GM18873 (cell line): ENCODE measurements around the gene CD3G.
"Not testable (repeated sequence)": the region's sequence is repeated elsewhere in the genome, so short reads cannot be mapped to it uniquely, and the experiment has no call there.

Experiments
- ATAC-seq: cut with Tn5 transposase; IDR thresholded peaks from one replicate; pipeline ENCODE4 v1.9.1; 2021; ENCODE audit warnings: mild to moderate bottlenecking, moderate library complexity, moderate number of reproducible peaks; ENCODE audit not compliant: unreplicated experiment, low FRiP score

Gene CD3G

DNA sequence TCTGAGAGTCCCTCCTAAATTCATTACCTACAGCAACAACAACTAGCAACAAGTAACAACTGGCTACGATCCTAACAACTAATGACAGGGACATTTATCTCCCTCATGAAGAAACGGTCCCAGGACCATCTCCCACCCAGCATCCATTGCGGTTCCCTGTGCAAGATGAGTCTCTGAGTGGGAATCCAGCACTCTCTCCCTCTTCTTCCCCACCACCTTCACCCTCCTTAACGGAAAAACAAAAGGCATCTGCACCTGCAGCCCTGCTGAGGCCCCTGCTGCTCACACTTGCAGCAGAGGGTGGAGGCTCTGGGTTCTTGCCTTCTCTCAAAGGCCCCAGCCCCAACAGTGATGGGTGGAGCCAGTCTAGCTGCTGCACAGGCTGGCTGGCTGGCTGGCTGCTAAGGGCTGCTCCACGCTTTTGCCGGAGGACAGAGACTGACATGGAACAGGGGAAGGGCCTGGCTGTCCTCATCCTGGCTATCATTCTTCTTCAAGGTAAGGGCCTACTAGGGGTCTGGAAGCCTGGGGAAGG, at the start of gene CD3G:
Gene CD3G (plus strand): TSS at position 364 of the 535 bp plus-strand sequence. CDS start 80 bp downstream, at position 444.
- ATAC-seq, result no peak

GRCh38 chr11:118295199-118295598, 48.9 kb upstream of the CD3G start:
- no peak for ATAC-seq

GRCh38 chr11:118295815-118296454, 48.2 kb upstream of the CD3G start:
- no peak for ATAC-seq

GRCh38 chr11:118301600-118302195, 42.4 kb upstream of the CD3G start:
- no peak for ATAC-seq

GRCh38 chr11:118304227-118304567, 39.9 kb upstream of the CD3G start:
- no peak for ATAC-seq

DNA sequence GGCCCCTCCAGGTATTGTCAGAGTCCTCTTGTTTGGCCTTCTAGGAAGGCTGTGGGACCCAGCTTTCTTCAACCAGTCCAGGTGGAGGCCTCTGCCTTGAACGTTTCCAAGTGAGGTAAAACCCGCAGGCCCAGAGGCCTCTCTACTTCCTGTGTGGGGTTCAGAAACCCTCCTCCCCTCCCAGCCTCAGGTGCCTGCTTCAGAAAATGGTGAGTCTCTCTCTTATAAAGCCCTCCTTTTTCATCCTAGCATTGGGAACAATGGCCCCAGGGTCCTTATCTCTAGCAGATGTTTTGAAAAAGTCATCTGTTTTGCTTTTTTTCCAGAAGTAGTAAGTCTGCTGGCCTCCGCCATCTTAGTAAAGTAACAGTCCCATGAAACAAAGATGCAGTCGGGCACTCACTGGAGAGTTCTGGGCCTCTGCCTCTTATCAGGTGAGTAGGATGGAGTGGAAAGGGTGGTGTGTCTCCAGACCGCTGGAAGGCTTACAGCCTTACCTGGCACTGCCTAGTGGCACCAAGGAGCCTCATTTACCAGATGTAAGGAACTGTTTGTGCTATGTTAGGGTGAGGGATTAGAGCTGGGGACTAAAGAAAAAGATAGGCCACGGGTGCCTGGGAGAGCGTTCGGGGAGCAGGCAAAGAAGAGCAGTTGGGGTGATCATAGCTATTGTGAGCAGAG, 39.4 kb upstream of the CD3G start, which contains the start of gene CD3E:
Gene CD3E (plus strand): TSS at position 163 of the 681 bp plus-strand sequence. CDS start 223 bp downstream, at position 386.
- ATAC-seq, result no peak

DNA sequence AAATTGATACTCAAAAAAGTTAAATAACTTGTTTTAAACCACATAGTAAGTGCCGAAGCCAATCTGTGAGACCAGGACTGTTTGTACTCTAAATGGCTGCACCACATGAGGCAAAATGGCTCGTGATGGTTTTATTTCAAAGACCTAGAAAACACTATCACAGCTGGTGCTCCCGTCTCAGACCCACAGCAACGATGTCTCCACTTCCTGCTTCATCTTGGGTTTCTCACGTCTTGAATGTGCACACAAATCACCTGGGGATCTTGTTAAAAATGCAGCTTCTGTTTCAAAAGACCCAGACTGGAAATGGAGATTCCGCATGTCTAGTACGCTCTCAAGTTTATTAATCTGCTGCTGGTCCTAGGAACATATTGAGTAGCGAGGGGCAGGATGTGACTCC, 38.4 kb upstream of the CD3G start:
- no peak for ATAC-seq

- no peak for ATAC-seq
These were observed 37.6 kb upstream of the CD3G start for GRCh38 chr11:118306556-118306955.

DNA sequence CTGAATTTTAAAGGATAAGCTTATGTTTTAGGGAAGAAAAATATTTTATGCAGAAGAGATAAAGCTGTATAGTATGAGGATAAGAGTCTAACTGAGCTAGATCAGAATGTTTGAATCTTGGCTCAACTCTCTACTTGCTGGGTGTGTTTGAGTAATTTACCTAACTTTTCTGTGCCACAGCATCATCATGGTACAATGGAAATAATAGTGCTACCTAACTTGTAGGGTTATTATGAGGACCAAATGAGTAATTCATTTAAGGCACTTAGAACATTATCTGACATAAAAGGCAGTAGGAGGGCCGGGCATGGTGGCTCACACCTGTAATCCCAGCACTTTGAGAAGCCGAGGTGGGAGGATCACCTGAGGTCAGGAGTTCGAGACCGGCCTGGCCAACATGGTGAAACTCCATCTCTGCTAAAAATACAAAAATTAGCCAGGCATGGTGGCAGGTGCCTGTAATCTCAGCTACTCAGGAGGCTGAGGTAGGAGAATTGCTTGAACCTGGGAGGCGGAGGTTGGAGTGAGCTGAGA, 35.1 kb upstream of the CD3G start:
- not testable (repeated sequence) for ATAC-seq

DNA sequence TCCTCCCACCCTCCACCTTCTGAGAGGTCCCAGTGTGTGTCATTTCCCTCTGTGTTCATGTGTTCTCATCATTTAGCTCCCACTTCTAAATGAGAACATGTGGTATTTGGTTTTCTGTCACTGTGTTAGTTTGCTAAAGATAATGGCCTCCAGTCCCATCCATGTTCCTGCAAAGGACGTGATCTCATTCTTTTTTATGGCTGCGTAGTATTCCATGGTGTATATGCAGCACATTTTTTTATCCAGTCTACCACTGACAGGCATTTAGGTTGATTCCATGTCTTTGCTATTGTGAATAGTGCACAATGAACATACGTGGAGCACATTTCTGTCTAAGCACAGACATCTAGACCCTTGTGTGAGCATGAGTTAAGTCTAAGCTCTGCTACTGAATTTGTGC, 33.9 kb upstream of the CD3G start:
- no peak for ATAC-seq

DNA sequence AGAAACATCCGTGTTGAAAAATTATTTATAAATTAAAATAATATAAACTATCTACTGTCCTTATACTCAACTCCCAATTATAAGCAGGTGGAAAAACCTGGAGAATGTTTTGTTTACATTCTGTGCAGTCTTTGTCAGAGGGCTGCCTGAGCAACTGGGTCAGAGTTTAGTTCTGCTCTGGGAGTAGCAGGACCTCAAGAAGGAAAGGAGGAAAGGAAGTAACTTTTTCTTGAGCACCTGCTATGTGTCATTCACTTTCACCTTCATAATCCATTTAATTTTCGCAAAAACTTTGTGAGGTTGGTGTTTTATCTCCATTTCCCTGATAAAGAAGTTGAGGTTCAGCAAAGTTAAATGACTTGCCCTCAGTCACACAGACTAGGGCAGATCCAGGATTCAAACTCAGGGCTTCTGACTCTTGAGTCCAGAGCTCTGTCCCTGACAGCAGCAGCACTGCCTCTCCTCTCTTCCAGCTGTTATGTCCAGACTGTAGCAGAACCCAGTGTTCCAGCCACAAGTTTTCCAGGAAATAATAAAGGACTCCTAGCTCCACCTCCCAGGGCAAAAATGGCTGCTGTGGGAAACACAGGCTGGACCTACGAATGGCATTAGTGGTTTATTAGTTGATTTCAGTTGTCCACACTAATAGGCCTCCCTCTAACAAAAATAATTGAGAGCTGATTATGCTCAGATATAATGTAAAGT, 33.2 kb upstream of the CD3G start:
- ATAC-seq, result no peak

DNA sequence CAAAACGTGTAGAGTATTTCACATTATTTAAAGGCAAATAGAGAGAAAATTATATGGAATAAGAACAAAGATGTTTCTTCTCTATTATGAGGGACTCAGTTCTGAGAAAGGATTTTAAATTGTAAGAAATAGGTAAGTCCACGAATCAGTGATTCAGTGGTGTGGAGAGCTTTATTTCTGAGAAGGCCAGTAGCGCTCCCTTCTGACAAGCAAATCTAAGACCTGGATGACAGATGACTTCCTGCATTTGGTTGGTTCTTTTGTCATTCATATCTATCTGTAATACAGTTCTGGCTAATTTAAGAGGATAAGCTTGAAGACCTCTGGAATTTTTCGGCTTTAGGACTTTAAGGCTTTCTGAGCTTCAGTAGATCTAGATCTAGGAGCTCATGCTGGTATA, 32.6 kb upstream of the CD3G start:
- ATAC-seq, result no peak

DNA sequence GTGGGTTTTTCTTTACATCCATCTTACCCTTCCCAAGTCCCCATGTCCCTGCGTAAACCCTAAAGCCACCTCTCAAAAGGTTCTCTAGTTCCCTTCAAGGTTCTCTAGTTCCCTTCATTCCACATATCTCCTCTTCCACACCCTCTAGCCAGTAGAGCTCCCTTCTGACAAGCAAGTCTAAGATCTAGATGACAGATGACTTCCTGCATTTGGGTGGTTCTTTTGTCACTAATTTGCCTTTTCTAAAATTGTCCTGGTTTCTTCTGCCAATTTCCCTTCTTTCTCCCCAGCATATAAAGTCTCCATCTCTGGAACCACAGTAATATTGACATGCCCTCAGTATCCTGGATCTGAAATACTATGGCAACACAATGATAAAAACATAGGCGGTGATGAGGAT, 31.8 kb upstream of the CD3G start:
- ATAC-seq, result no peak

DNA sequence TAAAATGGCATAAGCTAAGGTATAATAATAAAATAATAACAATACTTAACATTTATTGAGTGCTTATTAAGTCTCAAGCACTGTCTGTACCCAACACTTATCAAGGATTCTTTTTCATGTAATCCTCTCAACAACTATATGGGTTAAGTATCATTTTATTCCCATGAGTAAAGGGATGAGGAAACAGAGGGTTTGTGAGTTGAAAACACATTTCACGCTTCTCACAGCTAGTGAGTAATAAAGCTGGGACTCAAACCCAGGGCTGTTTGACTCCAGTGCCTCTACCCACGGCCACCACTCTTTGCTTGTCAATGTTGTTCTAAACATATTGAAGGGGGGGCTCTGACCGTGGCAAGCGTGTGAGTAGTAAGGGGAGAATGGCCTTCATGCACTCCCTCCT, 30.9 kb upstream of the CD3G start:
- ATAC-seq, result no peak

DNA sequence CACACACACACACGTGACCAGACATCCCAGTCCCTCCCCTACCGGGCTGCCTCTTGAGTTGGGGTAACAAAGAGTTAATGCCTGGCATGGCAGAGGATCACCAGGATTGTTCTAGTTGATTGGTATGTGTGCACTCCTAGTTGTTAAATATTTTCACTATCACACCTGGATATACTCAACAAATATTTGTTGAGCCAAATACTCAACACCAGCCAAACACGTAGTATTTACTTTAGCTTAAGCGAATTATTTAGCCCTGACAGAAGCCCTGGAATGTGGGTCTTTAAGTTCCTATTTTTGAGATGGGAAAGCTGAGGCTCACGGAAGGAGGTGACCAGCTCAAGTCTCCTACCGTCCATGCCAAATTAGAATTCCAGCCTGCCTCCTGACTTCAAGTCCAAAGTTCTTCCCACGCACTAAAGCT, 29.1 kb upstream of the CD3G start:
- ATAC-seq, result no peak

- ATAC-seq, result no peak
These were observed 26.0 kb upstream of the CD3G start for GRCh38 chr11:118318124-118318523.

DNA sequence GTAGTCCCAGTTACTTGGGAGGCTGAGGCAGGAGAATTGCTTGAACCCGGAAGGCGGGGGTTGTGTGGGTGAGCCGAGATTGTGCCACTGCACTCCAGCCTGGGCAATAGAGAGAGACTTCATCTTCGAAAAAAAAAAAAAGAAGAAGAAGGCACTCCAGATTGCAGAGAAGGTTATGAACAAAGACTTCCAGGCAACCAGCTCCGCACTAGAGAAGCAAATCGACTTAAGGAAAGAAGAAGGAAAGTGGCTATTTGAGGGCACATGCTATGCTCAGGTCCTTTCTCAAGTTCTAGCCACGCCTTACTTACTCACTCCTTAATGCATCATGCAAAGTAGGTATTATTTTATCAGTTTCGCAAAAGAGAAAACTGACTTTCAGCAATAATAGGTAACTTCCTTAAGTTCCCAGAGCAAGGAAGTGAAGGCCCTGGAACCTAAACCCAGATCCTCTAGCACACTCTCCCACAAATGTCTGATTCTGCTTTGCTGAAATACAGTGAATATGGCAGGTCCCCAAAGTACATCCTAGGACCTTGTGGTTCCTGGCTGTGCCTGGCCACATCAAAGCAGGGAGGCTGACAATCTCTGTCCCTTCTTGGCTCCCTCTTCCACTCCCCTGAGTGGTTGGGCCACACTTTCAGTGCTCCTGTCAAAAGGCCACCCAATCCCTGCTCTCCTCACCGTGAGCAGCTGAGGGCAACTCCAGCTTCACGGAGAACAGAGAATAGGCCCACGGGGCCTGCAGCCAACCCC, 25.4 kb upstream of the CD3G start:
- no peak for ATAC-seq

DNA sequence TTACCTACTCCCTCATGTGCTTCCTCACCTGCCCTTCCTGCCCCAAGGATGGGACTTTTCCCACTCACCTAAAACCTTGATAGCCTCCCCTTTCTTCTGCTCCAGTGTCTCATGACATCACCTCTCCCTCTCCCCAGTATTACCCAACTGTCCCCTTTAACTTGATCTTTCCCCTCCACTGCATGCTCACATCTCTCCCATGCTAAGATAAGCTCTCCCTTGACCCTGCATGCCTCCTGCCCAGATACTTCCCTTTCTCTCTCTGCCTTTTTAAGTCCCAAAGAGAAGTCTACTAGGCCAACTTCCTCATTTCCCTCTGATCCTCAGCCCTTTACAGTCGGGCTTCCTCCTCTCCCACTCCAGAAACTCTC, 24.8 kb upstream of the CD3G start:
- ATAC-seq, result no peak

GRCh38 chr11:118320515-118320914, 23.6 kb upstream of the CD3G start:
- ATAC-seq, result no peak
